Measurements from ENCODE around the gene ADRA2C. TPM values are rescaled to one million over a fixed set of nuclear protein-coding genes. Genes with fewer than 3 reads are reported as not detected.

Gene ADRA2C
- polyA plus RNA-seq, 1 of the 3 experiments (the other 2 are of a cell fraction), result 0.15 TPM

- Histone ChIP-seq H2AFZ (ENCODE audit: low read depth) (no peak overlapping the region), H3K9me2 (no peaks in the 10 kb centered on the region), H3K9me3 (no peaks in the 10 kb centered on the region), H3F3A (replicated peaks; ENCODE audit: insufficient read depth) (no peaks in the 10 kb centered on the region), H3K27me3 (ENCODE audit: insufficient read depth) (no peaks in the 10 kb centered on the region), H3K27ac (ENCODE audit: low read depth in 2 of 2, low read length in 1 of 2) (peak overlapping the region in 1 of 2 experiments; percentile 97; a peak in 1 of 4 replicates), H4K20me1 (ENCODE audit: insufficient read depth) (no peaks in the 10 kb centered on the region), H3K4me3 (ENCODE audit: low read depth in 2 of 2, low read length in 1 of 2) (no peak overlapping the region), H3K79me2 (ENCODE audit: insufficient read depth) (no peaks in the 10 kb centered on the region), H3K9ac (no peak overlapping the region), H3K4me2 (no peak overlapping the region), H3K4me1 (ENCODE audit: control insufficient read depth in 1 of 2, insufficient read depth in 2 of 2, low read depth in 1 of 2, low read length in 1 of 2) (peaks cover 0 to 70% of the 10 kb centered on the region in 2 experiments; a peak in 2 of 4 replicates), H3K36me3 (replicated peaks in 1 of 2; ENCODE audit: control insufficient read depth in 1 of 2, insufficient read depth in 2 of 2, low read length in 1 of 2) (no peaks in the 10 kb centered on the region)
- CTCF ChIA-PET, result interaction anchor here (1.7 to 12.6 kb wide), 3 partner anchors 16 to 92 kb away, joined by 7 to 179 read pairs (median 144); partner anchors contain the start of gene ADRA2C
- TF ChIP-seq PBX3 (IDR thresholded peaks at IDR 0.05), result no peak
- TF ChIP-seq CHD2 (IDR thresholded peaks at IDR 0.05; ENCODE audit: low read length, partially characterized antibody), result no peak
- no peak for TF ChIP-seq MEF2A (IDR thresholded peaks at IDR 0.05; ENCODE audit: borderline replicate concordance, low read depth)
- no peak for TF ChIP-seq EZH2phosphoT487 (IDR thresholded peaks at IDR 0.05; ENCODE audit: borderline replicate concordance, low read depth)
- TF ChIP-seq ZBTB33 (IDR thresholded peaks at IDR 0.05; ENCODE audit: borderline replicate concordance, low read depth), result no peak
- TF ChIP-seq SMC3 (IDR thresholded peaks at IDR 0.05; ENCODE audit: low read depth, low read length), result no peak
- TF ChIP-seq TAF1 (IDR thresholded peaks at IDR 0.05; ENCODE audit: borderline replicate concordance, low read depth, low read length), result no peak
- TF ChIP-seq RCOR1 (IDR thresholded peaks at IDR 0.05; ENCODE audit: low read length), result no peak
- TF ChIP-seq MXI1 (IDR thresholded peaks at IDR 0.05; ENCODE audit: low read depth, low read length), result no peak
- TF ChIP-seq RAD21 (IDR thresholded peaks at IDR 0.05; ENCODE audit: low read length), result no peak
- no peak for TF ChIP-seq SIN3A (IDR thresholded peaks at IDR 0.05; ENCODE audit: borderline replicate concordance, low read depth, low read length)
- TF ChIP-seq FOXM1 (IDR thresholded peaks at IDR 0.05; ENCODE audit: low read depth), result no peak
- TF ChIP-seq JUND (IDR thresholded peaks at IDR 0.05), result no peak
- no peak for TF ChIP-seq FOXJ3 (CRISPR knock-in tag; IDR thresholded peaks at IDR 0.05)
- TF ChIP-seq IRF3 (IDR thresholded peaks at IDR 0.05; ENCODE audit: low read depth, low read length), result no peak
- no peak for TF ChIP-seq ELF1 (IDR thresholded peaks at IDR 0.05)
- no peak for DNase-seq
- POLR2A ChIA-PET, result interaction anchor here (0.6 to 1.7 kb wide), 2 partner anchors 20 to 113 kb away, joined by 3 to 16 read pairs; partner anchors contain the start of gene ADRA2C
- 46% methylated on average over 2 of the region's 8 CpGs for WGBS (ENCODE audit: low lambda C conversion rate)
Measured at GRCh38 chr4:3785292-3785565, 19.0 kb downstream of the ADRA2C start.
